CD8-positive, alpha-beta memory T cell (primary cell): ENCODE results near the gene WASHC4. TPM values are rescaled to one million over a fixed set of nuclear protein-coding genes. Genes with fewer than 3 reads are reported as not detected.

Source experiments
- CTCF ChIA-PET: fragments of 350-600 bp; sonication (Branson Sonifier 250); formaldehyde crosslinking; loops from one replicate; lab custom pipeline; 2021; ENCODE audit warnings: antibody characterized with exemption; lab: Charles Lee
- POLR2A ChIA-PET: fragments of 350-600 bp; sonication (Branson Sonifier 250); formaldehyde crosslinking; loops from one replicate; lab custom pipeline; 2021; ENCODE audit warnings: antibody characterized with exemption; lab: Charles Lee
- DNase-seq, 5 donors: peaks; one replicate each; pipeline versions ENCODE4 v3.0.0 to v3.0.0-alpha.2; 2020 to 2022; ENCODE audit warnings: mixed read lengths in 1 of 5
- H3K27ac ChIP-seq: one replicate; pipeline ENCODE4 v1.7.0; 2013; ENCODE audit warnings: low read depth, mild to moderate bottlenecking, low read length, moderate library complexity
- H3K27me3 ChIP-seq: 2 replicates; pipeline ENCODE4 v1.7.0; 2013; ENCODE audit warnings: low read length, mild to moderate bottlenecking; ENCODE audit not compliant: insufficient read depth, poor library complexity, severe bottlenecking
- H3K36me3 ChIP-seq: 2 replicates; pipeline ENCODE4 v1.7.0; 2013; ENCODE audit warnings: mild to moderate bottlenecking, low read length, moderate library complexity; ENCODE audit not compliant: insufficient read depth
- H3K4me1 ChIP-seq: 2 replicates; pipeline ENCODE4 v1.7.0; 2013; ENCODE audit warnings: mild to moderate bottlenecking, low read length, moderate library complexity; ENCODE audit not compliant: insufficient read depth
- H3K4me3 ChIP-seq: 2 replicates; pipeline ENCODE4 v1.7.0; 2013; ENCODE audit warnings: mild to moderate bottlenecking, low read length
- H3K9me3 ChIP-seq: 2 replicates; pipeline ENCODE4 v1.7.0; 2013; ENCODE audit warnings: mild to moderate bottlenecking, low read length
- H3K27ac Mint-ChIP-seq, 8 donors: one replicate each; pipeline ENCODE4 v1.8.0; 2020 to 2021; ENCODE audit warnings: mixed read lengths in 8 of 8, mild to moderate bottlenecking in 6 of 8, inconsistent platforms in 3 of 8, moderate library complexity in 3 of 8
- H3K27me3 Mint-ChIP-seq, 2 donors: one replicate each; pipeline ENCODE4 v1.8.0; 2020 to 2021; ENCODE audit warnings: mixed read lengths in 2 of 2, mild to moderate bottlenecking in 1 of 2, moderate library complexity in 1 of 2
- H3K36me3 Mint-ChIP-seq, 3 donors: one replicate each; pipeline ENCODE4 v1.8.0; 2020 to 2021; ENCODE audit warnings: mixed read lengths in 3 of 3, inconsistent platforms in 1 of 3, mild to moderate bottlenecking in 1 of 3
- H3K4me1 Mint-ChIP-seq, 3 donors: one replicate each; pipeline ENCODE4 v1.8.0; 2020 to 2021; ENCODE audit warnings: mixed read lengths in 3 of 3, inconsistent platforms in 1 of 3, mild to moderate bottlenecking in 1 of 3
- H3K4me3 Mint-ChIP-seq, 7 donors: one replicate each; pipeline ENCODE4 v1.8.0; 2020 to 2021; ENCODE audit warnings: mixed read lengths in 7 of 7, mild to moderate bottlenecking in 6 of 7, moderate library complexity in 4 of 7, inconsistent platforms in 2 of 7
- H3K9me3 Mint-ChIP-seq, 5 donors: one replicate each; pipeline ENCODE4 v1.8.0; 2020 to 2022; ENCODE audit warnings: mixed read lengths in 5 of 5, mild to moderate bottlenecking in 3 of 5, moderate library complexity in 2 of 5, inconsistent platforms in 1 of 5
- polyA plus RNA-seq: library from polyadenylated mRNA; unstranded; fragments of 300-500 nt; fragmentation: Illumina TruSeq; gene quantifications from one replicate; pipeline ENCODE4 v1.2.3, GENCODE V29; 2021
- total RNA-seq, 2 experiments: library from RNA; stranded (reverse); gene quantifications; one replicate each; pipeline ENCODE4 v1.2.3, GENCODE V29; 2021

The WASHC4 gene
- total and polyA plus RNA-seq, 3 experiments from 2014 or later: 24.6 to 37.8 (median 34.3) TPM

GRCh38 chr12:105109465-105110212, 2.1 kb downstream of the WASHC4 start:
- H3K4me3 Mint-ChIP-seq: peak overlapping the region; percentile 94 to 99 (median 96)
- H3K27ac Mint-ChIP-seq: peak overlapping the region in 6 of 8 donors; percentile 8 to 95 (median 66)
- no peak for DNase-seq
- Histone ChIP-seq H3K27me3 (no peaks in the 10 kb centered on the region), H3K36me3 (peaks cover 15% of the 10 kb centered on the region), H3K4me1 (peaks cover 40% of the 10 kb centered on the region), H3K9me3 (no peaks in the 10 kb centered on the region), H3K4me3 (peak overlapping the region; percentile 13), H3K27ac (no peak overlapping the region)
- ChIA-PET CTCF (no interaction called here), POLR2A (no interaction called here)
- peaks cover 0 to 4% (median 0%) of the 10 kb centered on the region in 5 donors for H3K9me3 Mint-ChIP-seq
- peaks cover 14 to 18% of the 10 kb centered on the region in 2 donors for H3K27me3 Mint-ChIP-seq
- H3K36me3 Mint-ChIP-seq: peaks cover 11 to 43% (median 13%) of the 10 kb centered on the region in 3 donors
- H3K4me1 Mint-ChIP-seq: peaks cover 35 to 62% (median 60%) of the 10 kb centered on the region in 3 donors

- ChIA-PET CTCF (no interaction called here), POLR2A (no interaction called here)
- Histone ChIP-seq H3K27me3 (no peaks in the 10 kb centered on the region), H3K4me3 (no peak overlapping the region), H3K9me3 (no peaks in the 10 kb centered on the region), H3K4me1 (peaks cover 40% of the 10 kb centered on the region), H3K27ac (no peak overlapping the region), H3K36me3 (peaks cover 23% of the 10 kb centered on the region)
- H3K9me3 Mint-ChIP-seq: no peaks in the 10 kb centered on the region
- no peak overlapping the region for H3K4me3 Mint-ChIP-seq
- H3K27ac Mint-ChIP-seq: no peak overlapping the region
- peaks cover 38 to 62% (median 60%) of the 10 kb centered on the region in 3 donors for H3K4me1 Mint-ChIP-seq
- peaks cover 10 to 14% of the 10 kb centered on the region in 2 donors for H3K27me3 Mint-ChIP-seq
- DNase-seq: no peak
- H3K36me3 Mint-ChIP-seq: peaks cover 12 to 54% (median 16%) of the 10 kb centered on the region in 3 donors
These were observed 3.3 kb downstream of the WASHC4 start for GRCh38 chr12:105110851-105111250.

DNA sequence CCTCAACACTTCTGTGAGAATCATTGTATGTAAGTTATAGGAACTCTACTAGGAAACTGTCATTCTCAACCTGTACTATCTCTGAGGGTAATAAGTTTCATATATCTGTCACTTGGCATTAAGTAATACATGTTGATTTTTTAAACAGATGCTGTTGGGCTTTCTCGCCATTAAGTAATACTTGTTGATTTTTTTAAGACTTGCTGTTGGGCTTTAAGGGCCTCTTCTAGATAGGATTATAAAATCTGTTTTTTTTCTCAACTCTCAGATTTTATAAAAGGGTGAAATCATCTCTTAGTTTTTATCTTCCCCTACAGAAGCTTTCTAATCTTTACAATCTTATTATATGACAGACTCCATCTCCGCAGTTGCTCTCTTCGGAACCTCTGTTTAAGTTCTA, 5.6 kb downstream of the WASHC4 start:
- H3K36me3 ChIP-seq: peaks cover 37% of the 10 kb centered on the region
- POLR2A ChIA-PET: no interaction called here
- H3K27ac Mint-ChIP-seq: no peak overlapping the region

GRCh38 chr12:105116969-105117368, 9.4 kb downstream of the WASHC4 start:
- H3K27me3 ChIP-seq: no peaks in the 10 kb centered on the region
- ChIA-PET CTCF (no interaction called here), POLR2A (no interaction called here)
- Mint-ChIP-seq H3K36me3 (peaks cover 18 to 91% (median 27%) of the 10 kb centered on the region in 3 donors), H3K4me3 (no peak overlapping the region), H3K9me3 (no peaks in the 10 kb centered on the region), H3K4me1 (peaks cover 15 to 26% (median 24%) of the 10 kb centered on the region in 3 donors), H3K27ac (peak overlapping the region in 1 of 8 donors; percentile 58), H3K27me3 (no peaks in the 10 kb centered on the region)
- H3K9me3 ChIP-seq: no peaks in the 10 kb centered on the region
- peaks cover 53% of the 10 kb centered on the region for H3K36me3 ChIP-seq
- H3K4me1 ChIP-seq: peaks cover 11% of the 10 kb centered on the region
- no peak overlapping the region for H3K4me3 ChIP-seq
- no peak for DNase-seq
- no peak overlapping the region for H3K27ac ChIP-seq

More for the DNA sequence above, 5.6 kb downstream of the WASHC4 start:
- Mint-ChIP-seq H3K4me3 (peak overlapping the region in 1 of 7 donors; percentile 34), H3K4me1 (peaks cover 38 to 56% (median 55%) of the 10 kb centered on the region in 3 donors), H3K9me3 (no peaks in the 10 kb centered on the region), H3K27me3 (no peaks in the 10 kb centered on the region), H3K36me3 (peaks cover 17 to 68% (median 19%) of the 10 kb centered on the region in 3 donors)
- Histone ChIP-seq H3K4me3 (no peak overlapping the region), H3K27ac (no peak overlapping the region), H3K27me3 (no peaks in the 10 kb centered on the region), H3K4me1 (peaks cover 40% of the 10 kb centered on the region), H3K9me3 (no peaks in the 10 kb centered on the region)
- DNase-seq: no peak
- CTCF ChIA-PET: no interaction called here

DNA sequence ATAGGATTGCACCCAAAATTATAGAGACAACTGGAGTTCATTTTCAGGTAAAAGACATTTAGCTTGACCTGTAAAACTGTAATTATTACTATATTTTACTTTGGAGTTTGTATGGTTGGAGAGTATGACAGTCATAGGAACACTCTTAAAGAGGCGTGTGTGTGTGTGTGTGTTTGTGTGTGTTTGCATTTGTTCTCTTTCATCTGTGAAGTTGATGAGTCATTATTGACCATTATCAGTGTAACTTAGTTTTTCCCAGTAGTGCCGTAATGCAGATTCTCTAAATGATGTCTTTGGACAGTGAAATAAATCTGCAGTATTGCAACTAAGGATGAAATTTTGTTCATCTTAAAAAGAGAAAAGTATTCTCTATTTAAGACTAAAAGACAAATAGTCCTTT, 13.0 kb downstream of the WASHC4 start:
- Histone ChIP-seq H3K27me3 (no peaks in the 10 kb centered on the region), H3K27ac (no peak overlapping the region), H3K4me1 (no peaks in the 10 kb centered on the region), H3K4me3 (no peak overlapping the region), H3K9me3 (no peaks in the 10 kb centered on the region), H3K36me3 (peaks cover 34% of the 10 kb centered on the region)
- H3K27ac Mint-ChIP-seq: no peak overlapping the region
- no peaks in the 10 kb centered on the region for H3K27me3 Mint-ChIP-seq
- POLR2A ChIA-PET: no interaction called here
- peaks cover 2 to 6% (median 4%) of the 10 kb centered on the region in 3 donors for H3K4me1 Mint-ChIP-seq
- CTCF ChIA-PET: no interaction called here
- H3K9me3 Mint-ChIP-seq: no peaks in the 10 kb centered on the region
- H3K36me3 Mint-ChIP-seq: peaks cover 5 to 91% (median 23%) of the 10 kb centered on the region in 3 donors
- DNase-seq: no peak
- H3K4me3 Mint-ChIP-seq: no peak overlapping the region

DNA sequence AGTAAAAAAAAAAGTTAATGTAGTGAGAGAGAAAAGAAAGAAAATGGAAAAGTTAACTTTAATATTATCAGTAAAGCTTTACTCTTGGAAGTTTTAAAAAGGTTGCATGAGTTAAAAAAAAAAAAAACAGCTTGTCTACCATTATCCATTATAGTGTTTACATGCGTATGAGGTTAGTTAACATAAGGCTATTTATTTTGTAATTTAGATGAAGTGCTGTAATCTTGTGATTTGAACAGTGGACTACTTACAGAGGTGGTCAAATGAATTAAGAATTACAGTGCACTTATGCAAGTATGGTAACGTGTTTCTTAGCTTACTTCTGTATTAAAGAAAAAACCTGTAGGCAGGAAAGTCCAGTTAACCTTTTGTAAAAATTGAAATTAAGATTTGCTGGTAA, 30.7 kb downstream of the WASHC4 start:
- no peak overlapping the region for H3K27ac ChIP-seq
- Mint-ChIP-seq H3K27me3 (no peaks in the 10 kb centered on the region), H3K27ac (no peak overlapping the region), H3K36me3 (peaks cover 7 to 82% (median 27%) of the 10 kb centered on the region in 3 donors), H3K4me1 (peaks cover 24 to 42% (median 41%) of the 10 kb centered on the region in 3 donors), H3K4me3 (no peak overlapping the region), H3K9me3 (no peaks in the 10 kb centered on the region)
- peaks cover 19% of the 10 kb centered on the region for H3K36me3 ChIP-seq
- CTCF ChIA-PET: no interaction called here
- no peak overlapping the region for H3K4me3 ChIP-seq
- no peaks in the 10 kb centered on the region for H3K4me1 ChIP-seq
- POLR2A ChIA-PET: no interaction called here
- no peaks in the 10 kb centered on the region for H3K9me3 ChIP-seq
- no peaks in the 10 kb centered on the region for H3K27me3 ChIP-seq
- DNase-seq: no peak

- DNase-seq: no peak
- H3K9me3 ChIP-seq: no peaks in the 10 kb centered on the region
- Mint-ChIP-seq H3K27me3 (no peaks in the 10 kb centered on the region), H3K4me3 (no peak overlapping the region), H3K9me3 (no peaks in the 10 kb centered on the region), H3K27ac (no peak overlapping the region), H3K4me1 (peaks cover 10 to 15% (median 14%) of the 10 kb centered on the region in 3 donors), H3K36me3 (peaks cover 7 to 74% (median 28%) of the 10 kb centered on the region in 3 donors)
- no peaks in the 10 kb centered on the region for H3K27me3 ChIP-seq
- peaks cover 15% of the 10 kb centered on the region for H3K36me3 ChIP-seq
- no peak overlapping the region for H3K4me3 ChIP-seq
- POLR2A ChIA-PET: no interaction called here
- CTCF ChIA-PET: no interaction called here
- no peak overlapping the region for H3K27ac ChIP-seq
- no peaks in the 10 kb centered on the region for H3K4me1 ChIP-seq
These were observed 33.9 kb downstream of the WASHC4 start for GRCh38 chr12:105141320-105141922.

DNA sequence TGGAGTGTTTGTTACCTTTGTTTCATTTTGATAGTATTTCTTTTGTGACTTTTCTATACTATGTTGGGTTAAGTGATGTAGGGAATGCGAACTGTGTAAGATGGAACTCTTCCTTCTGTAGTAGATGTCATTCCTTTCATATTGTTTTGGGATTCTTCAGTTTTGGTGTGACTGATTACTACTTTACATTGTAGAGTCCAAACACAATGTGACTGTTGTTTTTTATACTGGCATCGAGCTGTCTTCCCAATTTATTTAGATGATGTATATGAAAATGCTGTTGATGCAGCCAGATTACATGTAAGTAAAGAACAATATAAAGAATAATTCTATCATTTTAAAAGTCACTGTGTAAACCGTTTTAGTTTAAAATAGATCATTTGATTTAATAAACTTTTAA, 34.7 kb downstream of the WASHC4 start:
- H3K9me3 ChIP-seq: no peaks in the 10 kb centered on the region
- POLR2A ChIA-PET: no interaction called here
- no peak overlapping the region for H3K4me3 ChIP-seq
- H3K27me3 ChIP-seq: no peaks in the 10 kb centered on the region
- Mint-ChIP-seq H3K36me3 (peaks cover 7 to 74% (median 29%) of the 10 kb centered on the region in 3 donors), H3K9me3 (no peaks in the 10 kb centered on the region), H3K4me3 (no peak overlapping the region), H3K27me3 (no peaks in the 10 kb centered on the region), H3K4me1 (peaks cover 6 to 7% (median 7%) of the 10 kb centered on the region in 3 donors), H3K27ac (no peak overlapping the region)
- peaks cover 20% of the 10 kb centered on the region for H3K36me3 ChIP-seq
- DNase-seq: no peak
- no peak overlapping the region for H3K27ac ChIP-seq
- H3K4me1 ChIP-seq: no peaks in the 10 kb centered on the region
- CTCF ChIA-PET: no interaction called here
